Stimulated activated CD8-positive, alpha-beta memory T cell treated with anti-CD3 and anti-CD28 coated beads, Interleukin-7, amount 100 ng/mL, for 24 hours (primary cell): ENCODE data around the gene IPO13.

Experiments used
- DNase-seq: peaks from one replicate; pipeline ENCODE4 v3.0.0-alpha.2; 2020; ENCODE audit warnings: low read depth

IPO13 gene

DNA sequence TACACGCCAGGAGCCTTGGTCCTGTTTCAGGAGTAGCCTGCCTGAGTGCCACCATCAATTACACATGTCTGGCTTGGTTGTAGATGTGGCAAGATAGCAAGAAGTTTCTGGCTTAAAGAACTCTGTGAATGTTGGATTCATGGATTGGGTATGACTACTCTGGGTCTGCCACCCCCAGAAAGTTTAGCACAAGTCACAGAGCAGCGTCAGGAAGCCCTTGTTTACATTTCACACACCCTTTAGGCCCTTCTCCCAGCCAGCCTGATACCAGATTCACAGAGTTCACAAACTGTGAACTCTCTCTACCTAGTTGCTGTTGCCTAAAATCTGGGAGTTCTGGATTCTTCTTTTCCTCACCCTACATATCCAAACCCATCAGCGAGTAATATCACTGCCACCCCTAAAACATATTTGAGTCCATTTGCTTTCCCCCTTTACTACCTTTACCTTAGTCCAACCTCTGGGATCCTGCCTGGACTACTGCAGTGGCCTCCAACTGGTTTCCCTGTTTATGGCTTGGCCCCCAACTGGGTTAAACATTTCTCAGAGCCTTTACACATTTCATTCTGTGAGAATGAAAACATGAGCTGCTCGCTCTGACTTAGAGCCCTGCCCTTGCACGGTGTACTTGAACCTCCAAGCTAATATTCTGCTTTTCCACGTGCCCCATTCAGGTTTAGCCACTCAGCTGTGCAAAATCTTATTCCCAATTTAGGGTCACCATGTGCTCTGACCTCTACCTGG, 40.6 kb downstream of the IPO13 start:
- no peak for DNase-seq

DNA sequence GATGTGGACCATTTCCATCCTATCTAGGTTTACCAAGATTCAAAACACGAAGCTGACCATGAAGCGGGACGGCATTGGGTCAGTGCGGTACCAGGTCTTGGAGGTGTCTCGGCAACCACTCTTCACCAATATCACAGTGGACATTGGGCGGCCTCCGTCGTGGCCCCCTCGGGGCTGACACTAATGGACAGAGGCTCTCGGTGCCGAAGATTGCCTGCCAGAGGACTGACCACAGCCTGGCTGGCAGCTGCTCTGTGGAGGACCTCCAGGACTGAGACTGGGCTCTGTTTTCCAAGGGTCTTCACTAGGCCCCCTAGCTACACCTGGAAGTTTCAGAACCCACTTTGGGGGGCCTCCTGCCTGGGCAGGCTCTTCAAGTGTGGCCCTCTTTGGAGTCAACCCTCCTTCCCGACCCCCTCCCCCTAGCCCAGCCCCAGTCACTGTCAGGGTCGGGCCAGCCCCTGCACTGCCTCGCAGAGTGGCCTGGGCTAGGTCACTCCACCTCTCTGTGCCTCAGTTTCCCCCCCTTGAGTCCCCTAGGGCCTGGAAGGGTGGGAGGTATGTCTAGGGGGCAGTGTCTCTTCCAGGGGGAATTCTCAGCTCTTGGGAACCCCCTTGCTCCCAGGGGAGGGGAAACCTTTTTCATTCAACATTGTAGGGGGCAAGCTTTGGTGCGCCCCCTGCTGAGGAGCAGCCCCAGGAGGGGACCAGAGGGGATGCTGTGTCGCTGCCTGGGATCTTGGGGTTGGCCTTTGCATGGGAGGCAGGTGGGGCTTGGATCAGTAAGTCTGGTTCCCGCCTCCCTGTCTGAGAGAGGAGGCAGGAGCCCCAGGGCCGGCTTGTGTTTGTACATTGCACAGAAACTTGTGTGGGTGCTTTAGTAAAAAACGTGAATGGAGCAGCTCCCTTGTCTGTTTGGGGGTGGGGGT, 43.8 kb downstream of the IPO13 start:
- DNase-seq, result no peak

- DNase-seq, result no peak
These were observed 44.4 kb downstream of the IPO13 start for GRCh38 chr1:43991200-43991475.

DNA sequence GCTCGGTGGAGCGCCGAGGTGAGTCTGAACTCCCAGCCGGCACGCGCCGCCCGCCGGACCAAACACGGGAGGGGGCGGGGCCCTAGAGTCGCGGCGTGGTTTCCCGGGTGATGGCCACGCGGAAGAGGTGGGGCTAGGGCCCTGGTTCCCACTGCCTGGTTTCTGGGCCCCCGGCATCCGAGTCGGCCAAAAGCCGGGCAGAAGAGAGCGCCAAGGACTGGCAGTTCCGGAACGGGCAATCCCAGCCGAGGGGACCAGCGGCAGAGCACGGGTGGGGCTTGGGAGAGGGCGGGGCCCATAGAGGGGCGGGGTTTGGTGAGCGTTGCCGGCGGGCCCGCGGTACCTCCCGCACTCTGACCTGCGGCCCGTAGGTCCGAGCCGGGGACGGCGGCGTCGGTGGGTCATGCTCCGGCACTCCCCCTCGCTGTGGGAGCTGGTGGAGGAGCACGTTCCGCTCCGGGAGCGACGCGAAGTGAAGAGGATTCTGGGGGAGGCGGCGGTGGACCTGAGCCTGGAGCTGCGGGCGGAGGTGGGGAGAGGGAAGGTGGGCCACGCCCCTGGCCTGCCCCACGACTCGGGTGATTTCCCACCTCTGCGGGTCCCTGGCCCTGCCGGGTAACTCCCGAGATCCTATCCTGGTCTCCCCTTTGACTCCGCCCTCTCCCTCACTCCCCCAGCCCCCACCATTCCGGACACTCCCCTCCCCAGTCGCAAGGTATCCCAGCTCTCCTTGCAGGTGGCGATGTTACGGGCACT, 44.9 kb downstream of the IPO13 start, which contains the start of gene CCDC24:
CCDC24 (plus strand) TSS at position 124 of the 756 bp plus-strand sequence; CDS start at position 404, 280 bp downstream.
- peak; percentile 53 for DNase-seq

GRCh38 chr1:43992232-43992995, 45.7 kb downstream of the IPO13 start:
- DNase-seq, result no peak

DNA sequence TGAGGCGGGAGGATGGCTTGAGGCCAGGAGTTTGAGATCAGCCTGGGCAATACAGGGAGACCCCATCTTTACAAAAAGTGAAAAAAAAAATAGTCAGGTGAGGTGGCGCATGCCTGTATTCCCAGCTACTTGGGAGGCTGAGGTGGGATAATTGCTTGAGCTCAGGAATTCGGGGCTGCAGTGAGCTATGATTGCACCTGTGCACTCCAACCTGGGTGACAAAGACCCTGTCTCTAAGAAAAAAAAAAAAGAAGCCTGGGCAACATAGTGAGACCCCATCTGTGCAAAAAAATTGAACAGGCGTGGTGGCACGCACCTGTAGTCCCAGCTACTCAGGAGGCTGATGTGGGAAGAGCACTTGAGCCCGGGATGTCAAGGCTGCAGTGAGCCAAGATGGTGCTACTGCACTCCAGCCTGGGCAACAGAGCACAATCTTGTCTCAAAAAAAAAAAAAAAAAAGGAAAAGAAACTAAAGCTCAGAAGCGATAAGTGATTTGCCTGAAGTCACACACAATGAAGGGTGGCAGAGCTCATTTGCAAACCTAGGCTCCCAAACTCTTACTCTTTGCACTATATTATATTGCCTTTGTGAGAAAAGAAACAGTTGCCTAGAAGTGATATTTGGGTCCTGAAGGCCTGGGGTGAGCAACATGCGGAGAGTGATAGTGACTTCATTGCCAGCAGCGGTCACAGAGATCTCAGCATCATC, 46.6 kb downstream of the IPO13 start:
- DNase-seq, result no peak

DNA sequence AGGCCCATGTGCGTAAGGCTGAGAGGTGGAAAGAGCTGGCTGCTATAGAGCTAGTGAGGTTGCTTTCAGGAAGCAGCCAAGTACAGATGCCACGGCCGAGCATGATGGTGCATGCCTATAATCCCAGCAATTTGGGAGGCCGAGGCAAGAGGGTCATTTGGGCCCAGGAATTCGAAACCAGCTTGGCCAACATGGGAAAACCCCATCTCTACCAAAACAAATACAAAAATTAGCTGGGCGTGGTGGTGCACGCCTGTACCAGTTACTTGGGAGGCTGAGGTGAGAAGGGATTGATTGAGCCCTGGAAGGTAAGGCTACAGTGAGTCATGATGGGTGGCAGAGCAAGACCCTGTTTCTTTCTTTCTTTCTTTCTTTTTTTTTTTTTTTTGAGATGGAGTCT, 47.3 kb downstream of the IPO13 start:
- DNase-seq, result no peak

DNA sequence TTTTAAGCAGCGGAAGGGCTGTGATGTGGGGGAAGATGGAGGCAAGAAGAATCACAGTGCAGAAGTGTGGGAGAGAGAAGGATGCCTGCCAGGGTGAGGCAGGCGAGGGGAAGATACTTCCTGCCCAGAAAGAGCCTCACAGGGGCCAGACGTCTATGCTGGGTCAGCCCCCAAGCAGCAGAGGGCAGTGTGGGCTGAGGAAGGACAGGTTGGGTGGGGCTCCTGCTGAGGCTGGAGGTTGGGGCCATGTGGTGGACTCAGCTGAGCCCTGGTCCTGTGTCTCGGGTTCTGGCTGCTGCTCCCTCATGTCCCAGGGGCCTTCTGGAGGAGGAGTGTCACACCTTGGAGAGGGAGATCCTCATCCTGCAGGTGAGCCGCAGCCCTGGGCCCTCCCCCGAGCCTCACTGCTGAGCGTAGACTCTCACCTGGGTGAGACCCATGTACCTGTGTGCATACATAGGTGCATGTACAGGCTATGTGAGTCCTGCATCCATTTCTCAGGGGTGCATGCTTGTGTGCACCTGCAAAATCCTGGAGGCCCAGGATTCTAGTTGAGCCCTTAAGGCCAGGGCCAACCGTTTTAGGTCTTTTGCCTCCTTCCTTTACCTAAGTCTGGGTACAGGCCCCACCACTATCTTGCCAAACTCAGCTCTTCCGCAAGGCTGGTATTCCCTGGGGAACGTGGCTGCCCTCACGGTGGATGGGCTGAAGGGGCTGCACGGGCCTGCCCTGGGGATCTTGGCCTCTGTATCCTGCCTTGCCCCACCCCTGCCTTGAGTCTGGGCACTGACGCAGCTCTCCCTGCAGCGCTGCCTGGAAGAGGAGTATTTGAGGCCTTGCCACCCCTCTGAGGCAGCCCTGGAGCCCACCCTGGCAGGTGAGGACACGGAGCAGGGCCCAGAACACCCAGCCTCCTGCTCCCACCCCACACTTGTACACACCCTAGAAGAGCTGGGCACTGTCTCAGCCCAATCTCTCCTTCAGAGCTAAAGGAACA, 48.3 kb downstream of the IPO13 start:
- no peak for DNase-seq

- DNase-seq, result no peak
These were observed 49.4 kb downstream of the IPO13 start for GRCh38 chr1:43995984-43996732.

GRCh38 chr1:43996733-43997115, 50.0 kb downstream of the IPO13 start:
- DNase-seq, result no peak

GRCh38 chr1:43997295-43997999, 50.7 kb downstream of the IPO13 start:
- no peak for DNase-seq

- DNase-seq, result no peak
These were observed 51.2 kb downstream of the IPO13 start for GRCh38 chr1:43998000-43998378.

GRCh38 chr1:43999455-43999854, 52.7 kb downstream of the IPO13 start:
- DNase-seq, result no peak

DNA sequence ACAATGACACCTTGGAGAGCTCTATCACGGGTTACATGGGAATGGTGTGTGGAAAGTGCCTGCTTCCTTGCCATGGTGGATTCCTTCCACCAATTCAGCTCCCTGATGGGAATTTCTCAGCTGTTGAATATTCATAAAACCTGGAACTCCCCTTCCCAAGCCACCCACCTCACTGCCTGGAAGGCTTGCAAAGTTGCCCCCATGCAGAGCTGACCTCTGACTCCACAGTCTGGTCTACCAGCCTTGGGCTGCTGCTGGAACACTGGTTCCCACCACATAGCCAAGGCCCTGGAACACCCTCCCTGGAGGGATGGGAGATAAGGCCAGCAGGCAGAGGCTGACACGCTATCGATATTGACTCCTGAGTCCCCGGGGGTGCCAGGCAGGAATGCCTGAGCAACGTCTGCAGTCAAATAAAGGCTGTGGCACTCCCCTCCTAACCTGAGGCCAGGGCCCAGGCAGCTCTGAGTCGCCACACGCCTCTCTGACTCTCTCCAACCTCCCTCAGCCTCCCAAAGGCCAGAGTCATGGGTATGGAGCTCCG, 53.4 kb downstream of the IPO13 start:
- no peak for DNase-seq

DNA sequence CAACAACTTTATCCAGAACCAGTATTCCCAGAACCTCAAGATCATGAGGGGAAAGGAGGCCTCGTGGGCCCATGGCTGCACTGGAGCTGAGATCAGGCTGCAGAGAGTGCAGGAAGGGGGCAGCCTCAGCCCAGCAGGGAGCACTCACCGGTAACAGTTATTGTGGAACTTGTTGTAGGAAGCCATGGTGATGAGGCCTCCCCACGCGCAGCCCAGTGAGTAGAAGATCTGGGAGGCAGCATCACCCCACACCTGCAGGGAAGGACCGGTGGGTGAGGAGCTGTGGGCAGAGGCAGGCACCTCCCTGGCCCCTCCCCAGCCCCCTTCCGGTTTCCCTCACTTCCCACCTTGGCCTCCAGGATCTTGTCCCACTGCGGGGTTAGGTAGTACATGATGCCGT, 55.4 kb downstream of the IPO13 start:
- DNase-seq, result no peak

DNA sequence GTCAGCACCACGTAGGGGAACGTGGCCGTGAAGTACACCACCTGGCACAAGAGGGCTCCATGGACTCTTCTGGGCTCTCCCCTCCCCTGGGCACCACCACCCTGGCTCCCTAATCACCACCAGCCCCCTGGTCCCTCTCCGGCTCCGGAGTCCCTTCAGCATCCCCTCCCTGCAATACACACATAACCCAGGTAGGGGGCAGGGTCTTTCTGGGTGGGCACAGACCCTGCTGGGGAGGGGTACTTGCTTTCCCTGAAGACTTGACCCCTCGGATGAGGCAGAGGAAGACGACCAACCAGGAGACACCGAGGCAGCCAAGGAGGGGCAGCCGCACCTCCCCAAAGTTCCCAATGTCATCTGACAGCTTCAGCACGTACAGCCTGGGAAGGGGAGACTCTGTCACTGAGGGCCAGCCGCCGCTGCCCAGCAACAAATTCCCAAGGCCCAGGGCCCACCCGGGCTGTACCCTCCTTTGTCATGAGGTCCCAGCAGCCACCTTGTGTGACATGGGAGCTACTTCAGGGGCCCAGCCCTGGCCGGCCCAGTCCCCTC, 55.9 kb downstream of the IPO13 start:
- DNase-seq, result no peak

- no peak for DNase-seq
These were observed 61.5 kb downstream of the IPO13 start for GRCh38 chr1:44008259-44008658.

- DNase-seq, result no peak
These were observed 64.3 kb downstream of the IPO13 start for GRCh38 chr1:44010935-44011471.
